ELR (cell line): ENCODE data around the gene STAT2.

Experiments used
- DNase-seq: peaks from one replicate; pipeline ENCODE4 v3.0.0-alpha.2; 2015; ENCODE audit warnings: low read depth

STAT2 gene

GRCh38 chr12:56293795-56294194, 66.1 kb downstream of the STAT2 start:
- DNase-seq, result no peak
